SU-DHL-6 (cell line): ENCODE measurements around the gene JPH3.
"Not testable (repeated sequence)": the region's sequence is repeated elsewhere in the genome, so short reads cannot be mapped to it uniquely, and the experiment has no call there.

Experiments used
- H2AFZ ChIP-seq: fragments of 200-600 bp; sonication (generic); 2 replicates; pipeline ENCODE4 v1.6.1; 2014; ENCODE audit warnings: low read depth, mild to moderate bottlenecking, moderate library complexity, mixed read lengths, antibody characterized with exemption, low read length; ENCODE audit not compliant: severe bottlenecking
- H3F3A ChIP-seq: fragments of 200-600 bp; shearing (Covaris generic); 2 replicates; pipeline ENCODE4 v1.6.0; 2016; ENCODE audit warnings: antibody characterized with exemption, mild to moderate bottlenecking; ENCODE audit not compliant: insufficient read depth
- H3K27ac ChIP-seq: fragments of 200-600 bp; sonication (generic); 2 replicates; pipeline ENCODE4 v1.5.1; 2016; ENCODE audit warnings: low read depth, mild to moderate bottlenecking, low read length, moderate library complexity, mixed read lengths
- H3K27me3 ChIP-seq: fragments of 200-600 bp; sonication (generic), shearing (Covaris generic); 2 replicates; pipeline ENCODE4 v1.6.0; 2014; ENCODE audit warnings: mild to moderate bottlenecking, low read length
- H3K36me3 ChIP-seq: fragments of 200-600 bp; sonication (generic); 2 replicates; pipeline ENCODE4 v1.6.1; 2014; ENCODE audit warnings: mild to moderate bottlenecking, low read length, mixed read lengths
- H3K4me2 ChIP-seq: fragments of 300-600, 200-600 bp; shearing (Covaris generic), sonication (generic); 2 replicates; pipeline ENCODE4 v1.6.0; 2014; ENCODE audit warnings: low read length, low read depth, mild to moderate bottlenecking; ENCODE audit not compliant: poor library complexity, severe bottlenecking
- H3K4me3 ChIP-seq: fragments of 200-600 bp; sonication (generic); 2 replicates; pipeline ENCODE4 v1.5.1; 2014; ENCODE audit warnings: antibody characterized with exemption, low read length, mild to moderate bottlenecking, mixed read lengths; ENCODE audit not compliant: insufficient read depth, poor library complexity, severe bottlenecking
- H3K79me2 ChIP-seq: fragments of 200-600 bp; sonication (generic); 2 replicates; pipeline ENCODE4 v1.6.1; 2014; ENCODE audit warnings: mild to moderate bottlenecking, low read length, moderate library complexity; ENCODE audit not compliant: insufficient read depth
- H3K9ac ChIP-seq: fragments of 200-600 bp; sonication (generic); 2 replicates; pipeline ENCODE4 v1.7.0; 2014; ENCODE audit warnings: mild to moderate bottlenecking, low read length
- H3K9me2 ChIP-seq: fragments of 200-600 bp; sonication (generic); replicated peaks from 2 replicates; pipeline ENCODE4 v1.6.1; 2014; ENCODE audit warnings: low read length; ENCODE audit not compliant: insufficient read depth
- H3K9me3 ChIP-seq: fragments of 200-600 bp; sonication (generic); 2 replicates; pipeline ENCODE4 v1.6.1; 2014; ENCODE audit warnings: low read length, mixed read lengths; ENCODE audit not compliant: insufficient read depth
- H4K20me1 ChIP-seq: fragments of 200-600 bp; sonication (generic); 2 replicates; pipeline ENCODE4 v1.6.1; 2014; ENCODE audit warnings: low read depth, mild to moderate bottlenecking, antibody characterized with exemption, low read length, moderate library complexity, mixed read lengths
- EZH2phosphoT487 ChIP-seq: fragments of 200-600 bp; sonication (generic), shearing (Covaris generic); conservative IDR thresholded peaks from 2 replicates; pipeline ENCODE4 v1.6.1; 2018; ENCODE audit warnings: mild to moderate bottlenecking, antibody characterized with exemption, low read length, moderate library complexity, mixed read lengths
- TF ChIP-seq, protein P1 (sequence below): fragments of 200-600 bp; sonication (generic); IDR thresholded peaks from one replicate; pipeline ENCODE4 v1.5.1; 2017; ENCODE audit warnings: antibody characterized with exemption, mild to moderate bottlenecking, low read length, moderate library complexity; ENCODE audit not compliant: insufficient read depth, poor library complexity, severe bottlenecking

The JPH3 gene

DNA sequence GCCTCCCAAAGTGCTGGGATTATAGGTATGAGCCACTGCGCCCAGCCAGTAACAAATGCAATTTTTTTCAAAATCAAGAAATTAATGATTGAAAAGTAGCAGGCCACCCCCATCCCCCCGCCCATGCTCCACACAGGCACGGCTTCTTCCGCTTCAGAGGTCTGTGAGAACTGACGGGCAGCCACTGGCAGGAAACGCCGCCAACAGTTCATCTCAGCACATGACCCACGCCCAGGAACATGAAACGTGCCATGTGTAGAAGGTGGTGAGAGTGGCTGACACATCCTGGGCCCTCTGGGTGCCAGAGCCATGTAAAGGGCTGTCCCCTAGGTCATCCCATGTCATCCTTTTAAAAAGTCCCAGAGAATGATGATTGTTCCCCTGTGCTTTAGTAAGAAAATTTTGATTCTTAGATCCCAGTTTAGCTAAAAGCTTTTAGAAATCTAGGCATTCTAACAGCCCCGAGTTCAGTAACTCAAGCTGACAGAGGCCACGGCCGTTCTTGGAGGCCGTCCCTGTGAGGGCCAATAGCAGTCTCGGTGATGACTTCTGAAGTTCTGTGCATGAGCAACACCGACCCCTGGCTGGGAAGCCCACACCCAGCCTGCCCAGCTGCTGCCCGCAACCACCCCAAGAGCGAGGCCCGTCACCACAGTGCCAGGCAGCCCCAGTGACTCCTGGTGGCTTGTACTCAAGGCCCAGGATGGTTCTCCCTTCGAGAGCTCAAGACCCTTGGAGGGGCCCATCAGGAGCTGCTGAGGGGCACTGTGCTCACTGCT, 111.3 kb downstream of the JPH3 start:
- Histone ChIP-seq H3K4me3 (no peak overlapping the region), H3K36me3 (peaks cover 4% of the 10 kb centered on the region; the same call in 1 of the 2 replicates), H3K79me2 (no peaks in the 10 kb centered on the region), H3F3A (peaks cover 4% of the 10 kb centered on the region; the same call in 1 of the 2 replicates), H3K27ac (peak overlapping the region; percentile 92), H4K20me1 (no peaks in the 10 kb centered on the region), H3K27me3 (no peaks in the 10 kb centered on the region), H2AFZ (no peak overlapping the region), H3K9me2 (no peaks in the 10 kb centered on the region), H3K9ac (peak overlapping the region; percentile 33), H3K9me3 (no peaks in the 10 kb centered on the region), H3K4me2 (peak overlapping the region; percentile 44)
- TF ChIP-seq, protein P1, sequence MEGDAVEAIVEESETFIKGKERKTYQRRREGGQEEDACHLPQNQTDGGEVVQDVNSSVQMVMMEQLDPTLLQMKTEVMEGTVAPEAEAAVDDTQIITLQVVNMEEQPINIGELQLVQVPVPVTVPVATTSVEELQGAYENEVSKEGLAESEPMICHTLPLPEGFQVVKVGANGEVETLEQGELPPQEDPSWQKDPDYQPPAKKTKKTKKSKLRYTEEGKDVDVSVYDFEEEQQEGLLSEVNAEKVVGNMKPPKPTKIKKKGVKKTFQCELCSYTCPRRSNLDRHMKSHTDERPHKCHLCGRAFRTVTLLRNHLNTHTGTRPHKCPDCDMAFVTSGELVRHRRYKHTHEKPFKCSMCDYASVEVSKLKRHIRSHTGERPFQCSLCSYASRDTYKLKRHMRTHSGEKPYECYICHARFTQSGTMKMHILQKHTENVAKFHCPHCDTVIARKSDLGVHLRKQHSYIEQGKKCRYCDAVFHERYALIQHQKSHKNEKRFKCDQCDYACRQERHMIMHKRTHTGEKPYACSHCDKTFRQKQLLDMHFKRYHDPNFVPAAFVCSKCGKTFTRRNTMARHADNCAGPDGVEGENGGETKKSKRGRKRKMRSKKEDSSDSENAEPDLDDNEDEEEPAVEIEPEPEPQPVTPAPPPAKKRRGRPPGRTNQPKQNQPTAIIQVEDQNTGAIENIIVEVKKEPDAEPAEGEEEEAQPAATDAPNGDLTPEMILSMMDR, result no peak

DNA sequence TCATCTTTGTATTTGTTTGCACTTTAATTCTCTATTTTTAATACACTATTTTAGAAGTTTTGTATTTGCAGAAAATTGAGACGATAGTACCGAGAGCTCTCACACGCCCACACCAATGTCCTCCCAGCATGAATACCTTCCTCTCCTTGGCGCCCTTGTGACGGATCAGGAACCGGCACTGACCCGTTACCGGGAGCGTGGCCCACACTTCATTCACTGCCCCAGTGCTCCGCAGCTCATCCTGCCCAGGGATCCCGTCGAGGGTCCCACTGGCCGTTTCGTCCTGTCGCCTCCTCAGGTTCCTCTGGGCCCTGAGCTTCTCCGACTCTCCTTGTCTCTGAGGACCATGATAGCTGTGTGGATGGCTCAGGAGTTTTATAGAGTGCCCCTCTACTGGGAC, 112.9 kb downstream of the JPH3 start:
- H3K4me3 ChIP-seq, result no peak overlapping the region
- peaks cover 4% of the 10 kb centered on the region; the same call in 1 of the 2 replicates for H3K36me3 ChIP-seq
- H4K20me1 ChIP-seq, result no peaks in the 10 kb centered on the region
- no peak overlapping the region for H3K4me2 ChIP-seq
- H3K9me2 ChIP-seq, result no peaks in the 10 kb centered on the region
- H3K27me3 ChIP-seq, result no peaks in the 10 kb centered on the region
- H3F3A ChIP-seq, result peaks cover 4% of the 10 kb centered on the region; the same call in 1 of the 2 replicates
- peaks cover 6% of the 10 kb centered on the region; the same call in 1 of the 2 replicates for H3K79me2 ChIP-seq
- no peak overlapping the region for H2AFZ ChIP-seq
- no peak overlapping the region for H3K9ac ChIP-seq
- H3K27ac ChIP-seq, result no peak overlapping the region
- TF ChIP-seq EZH2phosphoT487, result no peak
- TF ChIP-seq, protein P1, result no peak
- no peaks in the 10 kb centered on the region for H3K9me3 ChIP-seq

DNA sequence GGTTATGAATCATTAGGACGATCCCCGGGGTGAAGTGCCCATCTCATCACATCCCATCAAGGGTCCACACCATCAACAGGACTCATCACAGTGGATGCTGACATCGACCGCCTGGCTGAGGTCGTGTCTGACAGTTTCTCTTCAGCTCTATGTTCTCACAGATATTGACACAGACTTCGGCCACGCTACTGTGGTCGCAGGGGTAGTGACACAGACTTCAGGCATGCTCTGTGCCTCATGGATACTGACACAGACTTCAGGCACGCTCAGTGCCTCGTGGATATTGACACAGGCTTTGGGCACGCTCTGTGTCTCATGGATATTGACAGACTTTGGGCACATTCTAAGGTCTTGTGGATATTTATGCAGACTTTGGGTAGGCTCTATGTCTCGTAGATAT, 113.3 kb downstream of the JPH3 start:
- peaks cover 4% of the 10 kb centered on the region; the same call in 1 of the 2 replicates for H3K36me3 ChIP-seq

DNA sequence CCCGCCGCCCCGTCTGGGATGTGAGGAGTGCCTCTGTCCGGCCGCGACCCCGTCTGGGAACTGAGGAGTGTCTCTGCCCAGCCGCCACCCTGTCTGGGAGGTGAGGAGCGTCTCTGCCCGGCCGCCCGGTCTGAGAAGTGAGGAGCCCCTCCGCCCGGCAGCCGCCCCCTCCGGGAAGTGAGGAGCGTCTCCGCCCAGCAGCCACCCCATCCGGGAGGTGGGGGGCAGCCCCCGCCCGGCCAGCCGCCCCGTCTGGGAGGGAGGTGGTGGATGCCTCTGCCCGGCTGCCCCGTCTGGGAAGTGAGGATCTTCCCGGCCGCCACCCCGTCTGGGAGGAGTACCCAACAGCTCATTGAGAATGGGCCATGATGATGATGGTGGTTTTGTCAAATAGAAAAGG, 116.5 kb downstream of the JPH3 start:
- not testable (repeated sequence) for H3K9ac ChIP-seq, H3K9me2 ChIP-seq, H3K4me2 ChIP-seq, H3K36me3 ChIP-seq, H2AFZ ChIP-seq, H3K27me3 ChIP-seq, H3K9me3 ChIP-seq, H3K4me3 ChIP-seq, H3K27ac ChIP-seq, H3F3A ChIP-seq, H4K20me1 ChIP-seq
- peaks cover 32% of the 10 kb centered on the region for H3K79me2 ChIP-seq

More for the DNA sequence above, 113.3 kb downstream of the JPH3 start:
- Histone ChIP-seq H3K4me3 (no peak overlapping the region), H3K27me3 (no peaks in the 10 kb centered on the region), H4K20me1 (no peaks in the 10 kb centered on the region), H3K27ac (no peak overlapping the region), H3K79me2 (peaks cover 9% of the 10 kb centered on the region; the same call in 1 of the 2 replicates), H3K9me2 (no peaks in the 10 kb centered on the region), H3F3A (peaks cover 4% of the 10 kb centered on the region; the same call in 1 of the 2 replicates), H3K4me2 (no peak overlapping the region), H2AFZ (no peak overlapping the region), H3K9me3 (no peaks in the 10 kb centered on the region), H3K9ac (no peak overlapping the region)
- TF ChIP-seq, protein P1, result no peak
- TF ChIP-seq EZH2phosphoT487, result no peak
